ENCODE data around the gene NEDD4L.

DNA sequence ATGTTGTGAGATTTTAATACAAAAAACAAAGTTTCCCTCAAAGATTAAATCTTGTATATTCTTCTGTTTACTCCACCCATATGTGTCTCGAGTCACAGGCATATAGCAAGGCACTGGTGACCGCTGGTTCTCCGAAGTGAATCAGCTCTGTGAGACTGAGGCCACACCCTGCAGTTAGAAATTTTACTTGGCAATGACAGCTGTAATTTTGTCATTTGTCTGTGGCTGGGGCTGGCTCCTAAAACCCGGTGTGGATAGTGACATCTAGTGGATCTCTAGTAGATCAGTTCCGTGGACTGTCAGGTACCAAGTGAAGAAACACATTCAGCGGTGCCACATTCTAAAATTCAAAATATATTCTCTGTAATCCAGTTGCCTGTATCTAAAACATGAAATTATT lies 278.0 kb downstream of the NEDD4L start:
- TF ChIP-seq ATF3 (IDR thresholded peaks at IDR 0.05) (peak; percentile 30), FOXA1 (IDR thresholded peaks at IDR 0.05) (no peak), YY1 (IDR thresholded peaks at IDR 0.05) (no peak), SP1 (IDR thresholded peaks at IDR 0.05) (peak; percentile 24), ZBTB33 (IDR thresholded peaks at IDR 0.05) (no peak), TAF1 (conservative IDR thresholded peaks at IDR 0.05) (no peak), RXRA (IDR thresholded peaks at IDR 0.05) (peak; percentile 35 to 49), JUND (IDR thresholded peaks at IDR 0.05) (peak in 1 of 2 donors; percentile 11), RAD21 (IDR thresholded peaks at IDR 0.05) (peak; percentile 98)
- TF ChIP-seq, protein P1, sequence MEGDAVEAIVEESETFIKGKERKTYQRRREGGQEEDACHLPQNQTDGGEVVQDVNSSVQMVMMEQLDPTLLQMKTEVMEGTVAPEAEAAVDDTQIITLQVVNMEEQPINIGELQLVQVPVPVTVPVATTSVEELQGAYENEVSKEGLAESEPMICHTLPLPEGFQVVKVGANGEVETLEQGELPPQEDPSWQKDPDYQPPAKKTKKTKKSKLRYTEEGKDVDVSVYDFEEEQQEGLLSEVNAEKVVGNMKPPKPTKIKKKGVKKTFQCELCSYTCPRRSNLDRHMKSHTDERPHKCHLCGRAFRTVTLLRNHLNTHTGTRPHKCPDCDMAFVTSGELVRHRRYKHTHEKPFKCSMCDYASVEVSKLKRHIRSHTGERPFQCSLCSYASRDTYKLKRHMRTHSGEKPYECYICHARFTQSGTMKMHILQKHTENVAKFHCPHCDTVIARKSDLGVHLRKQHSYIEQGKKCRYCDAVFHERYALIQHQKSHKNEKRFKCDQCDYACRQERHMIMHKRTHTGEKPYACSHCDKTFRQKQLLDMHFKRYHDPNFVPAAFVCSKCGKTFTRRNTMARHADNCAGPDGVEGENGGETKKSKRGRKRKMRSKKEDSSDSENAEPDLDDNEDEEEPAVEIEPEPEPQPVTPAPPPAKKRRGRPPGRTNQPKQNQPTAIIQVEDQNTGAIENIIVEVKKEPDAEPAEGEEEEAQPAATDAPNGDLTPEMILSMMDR (IDR thresholded peaks at IDR 0.05; ENCODE audit: low read depth, low read length, missing input control): peak; percentile 74

Data from liver (tissue), 3 donors.